Spinal cord (tissue), 10 donors: ENCODE measurements around the gene CHN2. TPM values are rescaled to one million over a fixed set of nuclear protein-coding genes. Genes with fewer than 3 reads are reported as not detected.

ENCODE experiments used
- DNase-seq, 6 donors: peaks; one replicate each; pipeline versions ENCODE4 v3.0.0 to v3.0.0-alpha.2; 2013 to 2015; ENCODE audit warnings: low spot score in 6 of 6, low read depth in 4 of 6
- H3K27ac ChIP-seq: one replicate; pipeline ENCODE4 v1.5.1; 2013; ENCODE audit warnings: low read depth, low read length, control low read depth
- H3K27me3 ChIP-seq: one replicate; pipeline ENCODE4 v1.6.1; 2013; ENCODE audit warnings: low read length; ENCODE audit not compliant: control insufficient read depth, insufficient read depth
- H3K36me3 ChIP-seq: one replicate; pipeline ENCODE4 v1.6.1; 2013; ENCODE audit warnings: low read length; ENCODE audit not compliant: control insufficient read depth, insufficient read depth
- H3K4me1 ChIP-seq: one replicate; pipeline ENCODE4 v1.6.1; 2013; ENCODE audit warnings: low read length; ENCODE audit not compliant: control insufficient read depth, insufficient read depth
- H3K4me3 ChIP-seq: one replicate; pipeline ENCODE4 v1.5.1; 2013; ENCODE audit warnings: low read depth, low read length, control low read depth
- H3K9me3 ChIP-seq: one replicate; pipeline ENCODE4 v1.6.1; 2013; ENCODE audit warnings: low read length; ENCODE audit not compliant: control insufficient read depth, insufficient read depth
- WGBS: methylation state at CpG from one replicate; pipeline ENCODE4 v1.1.5; 2013; ENCODE audit warnings: missing lambda C conversion rate; ENCODE audit not compliant: insufficient coverage; 5-methylcytosine and 5-hydroxymethylcytosine counted together
- polyA plus RNA-seq, 2 donors: library from polyadenylated mRNA; unstranded; fragments of 120-200 nt; gene quantifications; one replicate each; pipeline ENCODE4 v1.2.1, GENCODE V29; 2013; ENCODE audit not compliant: insufficient read length in 2 of 2
- total RNA-seq, 2 donors: library from RNA; depleted of rRNA in 1 of 2; stranded (reverse); fragments of 120-200 nt in 1 of 2; fragments of >200 nt in 1 of 2; gene quantifications; one replicate each; pipeline versions ENCODE4 v1.2.3 to v1.2.4, GENCODE V29; 2013 to 2014
- donor health status: healthy.

CHN2 gene
- total and polyA plus RNA-seq, 4 donors, result 17.9 to 30.5 (median 21.4) TPM

DNA sequence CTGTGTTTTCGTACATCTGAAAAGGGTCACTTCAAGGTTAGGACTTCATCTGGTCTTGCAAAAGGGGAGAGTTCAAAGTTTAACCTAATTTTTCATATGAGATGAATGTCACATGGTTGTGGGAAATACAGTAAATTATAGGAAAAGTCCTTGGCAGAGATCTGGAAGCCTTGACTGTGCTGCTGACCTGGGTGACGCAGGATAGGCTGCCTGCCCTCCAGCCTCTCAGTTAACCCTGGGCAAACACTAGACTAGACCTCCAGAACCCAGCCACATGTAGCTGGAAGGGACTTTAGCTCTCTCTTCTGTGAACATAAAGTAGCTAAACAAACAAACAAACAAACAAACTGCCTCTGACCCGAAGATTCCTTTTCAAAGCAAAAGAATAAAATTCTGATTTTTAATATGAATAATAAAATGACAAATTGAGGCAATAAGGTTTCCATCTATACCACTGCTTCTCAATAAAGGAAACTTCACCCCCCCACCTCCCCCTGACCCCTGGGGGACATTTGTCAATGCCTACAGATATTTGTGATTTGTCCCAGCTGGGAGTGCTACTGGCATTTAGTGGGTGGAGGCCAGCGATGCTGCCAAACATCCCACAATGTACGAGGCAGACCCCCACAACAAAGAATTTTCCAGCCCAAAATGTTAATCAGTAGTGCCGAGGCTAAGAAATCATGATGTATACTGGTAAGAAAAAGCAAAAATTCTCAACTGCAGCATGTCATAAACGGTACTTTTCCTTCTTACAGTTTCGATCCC is 293.8 kb downstream of the CHN2 start:
- no peak for DNase-seq
- WGBS, result 92% methylated on average over 2 of the region's 8 CpGs
- Histone ChIP-seq H3K27me3 (no peaks in the 10 kb centered on the region), H3K9me3 (no peaks in the 10 kb centered on the region), H3K4me1 (peaks cover 11% of the 10 kb centered on the region), H3K27ac (no peak overlapping the region), H3K36me3 (no peaks in the 10 kb centered on the region), H3K4me3 (no peak overlapping the region)

GRCh38 chr7:29488977-29489376 is 294.4 kb downstream of the CHN2 start:
- DNase-seq, result no peak
- no CpG with 5 or more reads among the region's 2 CpGs for WGBS
- Histone ChIP-seq H3K9me3 (no peaks in the 10 kb centered on the region), H3K27ac (no peak overlapping the region), H3K27me3 (no peaks in the 10 kb centered on the region), H3K4me3 (no peak overlapping the region), H3K36me3 (no peaks in the 10 kb centered on the region), H3K4me1 (peaks cover 11% of the 10 kb centered on the region)

- no peak overlapping the region for H3K4me3 ChIP-seq
- WGBS, result 100% methylated on average over 1 of the region's 4 CpGs
- H3K27me3 ChIP-seq, result no peaks in the 10 kb centered on the region
- no peaks in the 10 kb centered on the region for H3K9me3 ChIP-seq
- no peaks in the 10 kb centered on the region for H3K36me3 ChIP-seq
- H3K27ac ChIP-seq, result no peak overlapping the region
- DNase-seq, result no peak
- H3K4me1 ChIP-seq, result peaks cover 11% of the 10 kb centered on the region
Measured at GRCh38 chr7:29490094-29490607, 295.6 kb downstream of the CHN2 start.

DNA sequence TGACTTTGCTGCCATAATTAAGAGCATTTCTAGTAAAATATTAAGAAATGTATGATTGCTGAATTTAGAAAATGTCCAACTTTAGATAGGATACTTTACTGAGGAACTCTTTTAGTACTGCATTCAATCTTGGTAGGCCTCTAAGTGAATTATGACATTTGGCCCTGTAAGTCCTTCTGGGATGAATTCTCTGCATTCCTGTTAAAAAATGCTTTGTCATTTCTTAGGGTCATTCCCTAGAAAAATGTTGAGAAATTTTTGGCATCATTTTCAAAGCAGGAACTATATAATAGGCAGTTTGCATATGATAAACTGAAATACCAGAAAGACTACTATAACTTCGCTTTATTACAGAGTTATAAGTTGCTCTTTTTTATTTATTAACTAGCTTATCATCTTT is 299.8 kb downstream of the CHN2 start:
- H3K4me3 ChIP-seq, result no peak overlapping the region
- no peak for DNase-seq
- no peaks in the 10 kb centered on the region for H3K9me3 ChIP-seq
- no peaks in the 10 kb centered on the region for H3K27me3 ChIP-seq
- no peaks in the 10 kb centered on the region for H3K36me3 ChIP-seq
- no CpG with 5 or more reads among the region's 1 CpG for WGBS
- no peak overlapping the region for H3K27ac ChIP-seq
- H3K4me1 ChIP-seq, result no peaks in the 10 kb centered on the region

- 50% methylated on average over 3 of the region's 7 CpGs for WGBS
- DNase-seq, result no peak
- H3K4me3 ChIP-seq, result no peak overlapping the region
- H3K27ac ChIP-seq, result no peak overlapping the region
- H3K36me3 ChIP-seq, result no peaks in the 10 kb centered on the region
- no peaks in the 10 kb centered on the region for H3K4me1 ChIP-seq
- H3K27me3 ChIP-seq, result no peaks in the 10 kb centered on the region
- H3K9me3 ChIP-seq, result no peaks in the 10 kb centered on the region
Measured at GRCh38 chr7:29495653-29496052, 301.1 kb downstream of the CHN2 start.

DNA sequence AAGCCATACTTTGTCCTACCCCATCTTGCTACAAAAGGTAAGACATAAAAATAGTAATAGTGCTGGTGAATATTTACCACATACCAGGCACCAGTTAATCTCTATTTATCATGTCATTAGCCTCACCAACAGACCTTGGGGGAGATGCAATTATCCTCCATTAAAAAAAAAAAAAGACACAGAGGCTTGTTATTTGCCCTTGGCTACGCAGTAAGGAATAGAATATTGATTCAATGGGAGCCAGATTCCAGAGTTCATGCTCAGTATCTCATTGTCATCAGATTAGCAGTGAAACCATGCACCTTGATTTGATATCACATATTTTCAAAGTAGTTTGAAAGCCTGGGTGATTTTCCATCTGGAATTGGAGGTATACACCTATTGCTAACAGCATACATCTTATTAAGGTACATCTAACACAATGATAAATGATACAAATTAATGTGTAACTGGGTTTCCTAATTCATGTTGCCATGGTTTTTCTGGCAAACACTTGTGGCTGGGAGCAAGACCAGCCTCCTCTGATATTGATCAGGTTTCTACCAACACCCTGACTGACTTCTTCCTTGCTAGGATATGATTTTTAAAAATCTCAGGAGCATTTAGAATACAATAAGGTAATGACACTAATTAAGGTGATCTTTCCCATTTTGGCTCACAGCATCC is 301.9 kb downstream of the CHN2 start:
- no peaks in the 10 kb centered on the region for H3K27me3 ChIP-seq
- no peaks in the 10 kb centered on the region for H3K4me1 ChIP-seq
- WGBS, result no CpG with 5 or more reads among the region's 1 CpG
- no peak overlapping the region for H3K27ac ChIP-seq
- H3K4me3 ChIP-seq, result no peak overlapping the region
- H3K9me3 ChIP-seq, result no peaks in the 10 kb centered on the region
- no peak for DNase-seq
- H3K36me3 ChIP-seq, result no peaks in the 10 kb centered on the region

GRCh38 chr7:29499932-29500331 is 305.4 kb downstream of the CHN2 start:
- Histone ChIP-seq H3K4me3 (no peak overlapping the region), H3K9me3 (no peaks in the 10 kb centered on the region), H3K27ac (no peak overlapping the region), H3K4me1 (no peaks in the 10 kb centered on the region), H3K36me3 (no peaks in the 10 kb centered on the region), H3K27me3 (no peaks in the 10 kb centered on the region)
- WGBS, result no CpG with 5 or more reads among the region's 3 CpGs
- DNase-seq, result no peak

- Histone ChIP-seq H3K4me1 (no peaks in the 10 kb centered on the region), H3K9me3 (no peaks in the 10 kb centered on the region), H3K36me3 (no peaks in the 10 kb centered on the region), H3K4me3 (no peak overlapping the region), H3K27ac (no peak overlapping the region), H3K27me3 (no peaks in the 10 kb centered on the region)
- no CpG with 5 or more reads among the region's 3 CpGs for WGBS
- DNase-seq, result no peak
Measured at GRCh38 chr7:29500719-29501118, 306.1 kb downstream of the CHN2 start.

DNA sequence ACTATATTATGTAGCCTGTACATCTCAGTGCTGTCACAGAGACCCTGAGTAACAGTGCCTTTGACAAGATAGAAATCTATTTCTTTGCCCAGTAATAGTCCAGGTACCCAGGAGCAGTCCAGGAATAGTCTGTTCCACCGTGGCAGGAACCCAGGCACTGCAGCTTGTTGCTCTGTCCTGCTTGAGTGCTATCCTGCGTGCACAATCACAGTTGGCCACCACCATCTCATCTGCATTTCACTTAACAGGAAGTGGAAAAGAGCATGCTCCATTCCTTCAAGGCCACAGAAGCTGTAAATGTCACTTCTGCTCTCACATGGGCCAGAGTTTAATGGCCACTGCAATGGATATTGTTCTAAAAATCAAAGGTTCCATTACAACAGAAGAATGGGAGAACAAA is 307.6 kb downstream of the CHN2 start:
- no peak overlapping the region for H3K27ac ChIP-seq
- no peak for DNase-seq
- no peaks in the 10 kb centered on the region for H3K36me3 ChIP-seq
- WGBS, result 69% methylated on average over 2 of the region's 2 CpGs
- H3K4me3 ChIP-seq, result no peak overlapping the region
- H3K4me1 ChIP-seq, result no peaks in the 10 kb centered on the region
- H3K9me3 ChIP-seq, result no peaks in the 10 kb centered on the region
- no peaks in the 10 kb centered on the region for H3K27me3 ChIP-seq

- 100% methylated on average over 1 of the region's 4 CpGs for WGBS
- Histone ChIP-seq H3K36me3 (no peaks in the 10 kb centered on the region), H3K9me3 (no peaks in the 10 kb centered on the region), H3K27me3 (no peaks in the 10 kb centered on the region), H3K27ac (no peak overlapping the region), H3K4me1 (no peaks in the 10 kb centered on the region), H3K4me3 (no peak overlapping the region)
- no peak for DNase-seq
Measured at GRCh38 chr7:29505931-29506330, 311.4 kb downstream of the CHN2 start.
